SJCRH30 (cell line): Measurements from ENCODE around the gene ATF7. TPM values are rescaled to one million over a fixed set of nuclear protein-coding genes. Genes with fewer than 3 reads are reported as not detected.
A peak's percentile ranks its signal among the peaks of the same experiment; 100 is the strongest.
"Not testable (repeated sequence)": the region's sequence is repeated elsewhere in the genome, so short reads cannot be mapped to it uniquely, and the experiment has no call there.

Experiments
- DNase-seq, 2 experiments: peaks; one replicate each; pipeline ENCODE4 v3.0.0-alpha.2; 2015 to 2020
- H3K27ac ChIP-seq: fragments of 250-450 bp; sonication (Bioruptor Pico); 2 replicates; pipeline ENCODE4 v1.5.1; 2020; ENCODE audit warnings: mild to moderate bottlenecking, moderate library complexity
- H3K27me3 ChIP-seq: fragments of 250-450 bp; sonication (Bioruptor Pico); 2 replicates; pipeline ENCODE4 v1.5.1; 2020; ENCODE audit warnings: mild to moderate bottlenecking, moderate library complexity
- H3K36me3 ChIP-seq: fragments of 250-450 bp; sonication (Bioruptor Pico); 2 replicates; pipeline ENCODE4 v1.5.1; 2020; ENCODE audit warnings: mild to moderate bottlenecking, moderate library complexity
- H3K4me1 ChIP-seq: fragments of 250-450 bp; sonication (Bioruptor Pico); 2 replicates; pipeline ENCODE4 v1.5.1; 2020; ENCODE audit warnings: mild to moderate bottlenecking, moderate library complexity
- H3K4me3 ChIP-seq: fragments of 250-450 bp; sonication (Bioruptor Pico); 2 replicates; pipeline ENCODE4 v1.5.1; 2020; ENCODE audit warnings: mild to moderate bottlenecking, moderate library complexity
- H3K9me3 ChIP-seq: fragments of 250-450 bp; sonication (Bioruptor Pico); replicated peaks from 2 replicates; pipeline ENCODE4 v1.5.1; 2020; ENCODE audit warnings: mild to moderate bottlenecking, moderate library complexity
- total RNA-seq: library from RNA; depleted of rRNA; stranded (reverse); fragments of >200 nt; shearing (Covaris generic); gene quantifications from 2 replicates; pipeline ENCODE4 v1.2.3, GENCODE V29; 2014

Gene ATF7
- total RNA-seq, 1 experiment from 2014 or later: 13.3 TPM

- no peak for DNase-seq
- H3K4me1 ChIP-seq: no peaks in the 10 kb centered on the region
- H3K36me3 ChIP-seq: no peaks in the 10 kb centered on the region
- no peak overlapping the region for H3K4me3 ChIP-seq
- no peaks in the 10 kb centered on the region for H3K27me3 ChIP-seq
- no peaks in the 10 kb centered on the region for H3K9me3 ChIP-seq
- H3K27ac ChIP-seq: no peak overlapping the region
Measured at GRCh38 chr12:53575502-53576249, 50.5 kb downstream of the ATF7 start.

- Histone ChIP-seq H3K9me3 (no peaks in the 10 kb centered on the region), H3K4me1 (peaks cover 8% of the 10 kb centered on the region), H3K27me3 (no peaks in the 10 kb centered on the region), H3K27ac (no peak overlapping the region), H3K4me3 (no peak overlapping the region), H3K36me3 (no peaks in the 10 kb centered on the region)
- DNase-seq: no peak
Measured at GRCh38 chr12:53572134-53572758, 53.9 kb downstream of the ATF7 start.

GRCh38 chr12:53571295-53571694 is 54.9 kb downstream of the ATF7 start:
- no peaks in the 10 kb centered on the region for H3K9me3 ChIP-seq
- no peak overlapping the region for H3K27ac ChIP-seq
- DNase-seq: no peak
- H3K36me3 ChIP-seq: no peaks in the 10 kb centered on the region
- H3K4me1 ChIP-seq: peaks cover 8% of the 10 kb centered on the region
- H3K4me3 ChIP-seq: no peak overlapping the region
- H3K27me3 ChIP-seq: no peaks in the 10 kb centered on the region

GRCh38 chr12:53568809-53569557 is 57.2 kb downstream of the ATF7 start:
- Histone ChIP-seq H3K36me3 (no peaks in the 10 kb centered on the region), H3K27ac (peak overlapping the region; percentile 53), H3K4me1 (peaks cover 8% of the 10 kb centered on the region), H3K27me3 (no peaks in the 10 kb centered on the region), H3K9me3 (no peaks in the 10 kb centered on the region), H3K4me3 (no peak overlapping the region)
- DNase-seq: peak; percentile 36 to 55

GRCh38 chr12:53567961-53568808 is 58.0 kb downstream of the ATF7 start:
- H3K9me3 ChIP-seq: no peaks in the 10 kb centered on the region
- no peaks in the 10 kb centered on the region for H3K36me3 ChIP-seq
- no peaks in the 10 kb centered on the region for H3K27me3 ChIP-seq
- H3K4me3 ChIP-seq: no peak overlapping the region
- H3K4me1 ChIP-seq: peaks cover 8% of the 10 kb centered on the region
- peak overlapping the region; percentile 53 for H3K27ac ChIP-seq
- DNase-seq: no peak

GRCh38 chr12:53565376-53565775 is 60.8 kb downstream of the ATF7 start:
- H3K4me3 ChIP-seq, H3K27me3 ChIP-seq, H3K27ac ChIP-seq, H3K36me3 ChIP-seq, DNase-seq, H3K9me3 ChIP-seq: not testable (repeated sequence)
- peaks cover 14% of the 10 kb centered on the region for H3K4me1 ChIP-seq

GRCh38 chr12:53564941-53565340 is 61.2 kb downstream of the ATF7 start:
- H3K9me3 ChIP-seq: no peaks in the 10 kb centered on the region
- no peak overlapping the region for H3K4me3 ChIP-seq
- H3K36me3 ChIP-seq: no peaks in the 10 kb centered on the region
- peaks cover 14% of the 10 kb centered on the region for H3K4me1 ChIP-seq
- H3K27me3 ChIP-seq: no peaks in the 10 kb centered on the region
- no peak for DNase-seq
- no peak overlapping the region for H3K27ac ChIP-seq

- no peak for DNase-seq
- peaks cover 13% of the 10 kb centered on the region for H3K4me1 ChIP-seq
- no peak overlapping the region for H3K4me3 ChIP-seq
- no peaks in the 10 kb centered on the region for H3K9me3 ChIP-seq
- H3K27ac ChIP-seq: no peak overlapping the region
- H3K36me3 ChIP-seq: no peaks in the 10 kb centered on the region
- no peaks in the 10 kb centered on the region for H3K27me3 ChIP-seq
Measured at GRCh38 chr12:53564278-53564677, 61.9 kb downstream of the ATF7 start.

GRCh38 chr12:53563452-53564028 is 62.6 kb downstream of the ATF7 start:
- Histone ChIP-seq H3K4me3 (no peak overlapping the region), H3K27ac (no peak overlapping the region), H3K36me3 (no peaks in the 10 kb centered on the region), H3K9me3 (no peaks in the 10 kb centered on the region), H3K4me1 (peaks cover 6% of the 10 kb centered on the region; the same call in 1 of the 2 replicates), H3K27me3 (no peaks in the 10 kb centered on the region)
- DNase-seq: no peak

GRCh38 chr12:53561590-53561953 is 64.6 kb downstream of the ATF7 start:
- H3K27ac ChIP-seq: no peak overlapping the region
- DNase-seq: no peak
- H3K27me3 ChIP-seq: no peaks in the 10 kb centered on the region
- no peaks in the 10 kb centered on the region for H3K9me3 ChIP-seq
- no peak overlapping the region for H3K4me3 ChIP-seq
- peaks cover 6% of the 10 kb centered on the region; the same call in 1 of the 2 replicates for H3K4me1 ChIP-seq
- no peaks in the 10 kb centered on the region for H3K36me3 ChIP-seq

- Histone ChIP-seq H3K9me3 (no peaks in the 10 kb centered on the region), H3K4me3 (no peak overlapping the region), H3K27me3 (no peaks in the 10 kb centered on the region), H3K27ac (no peak overlapping the region), H3K4me1 (peaks cover 6% of the 10 kb centered on the region; the same call in 1 of the 2 replicates), H3K36me3 (no peaks in the 10 kb centered on the region)
- no peak for DNase-seq
Measured at GRCh38 chr12:53560912-53561589, 65.1 kb downstream of the ATF7 start.

- no peak overlapping the region for H3K4me3 ChIP-seq
- DNase-seq: no peak
- H3K27me3 ChIP-seq: no peaks in the 10 kb centered on the region
- no peak overlapping the region for H3K27ac ChIP-seq
- H3K36me3 ChIP-seq: no peaks in the 10 kb centered on the region
- H3K4me1 ChIP-seq: peaks cover 6% of the 10 kb centered on the region; the same call in 1 of the 2 replicates
- H3K9me3 ChIP-seq: no peaks in the 10 kb centered on the region
Measured at GRCh38 chr12:53560351-53560750, 65.8 kb downstream of the ATF7 start.

- no peak overlapping the region for H3K27ac ChIP-seq
- H3K4me3 ChIP-seq: no peak overlapping the region
- no peaks in the 10 kb centered on the region for H3K9me3 ChIP-seq
Measured at GRCh38 chr12:53558631-53559030, 67.6 kb downstream of the ATF7 start.

More at GRCh38 chr12:53558631-53559030, 67.6 kb downstream of the ATF7 start:
- Histone ChIP-seq H3K27me3 (no peaks in the 10 kb centered on the region), H3K4me1 (peaks cover 6% of the 10 kb centered on the region; the same call in 1 of the 2 replicates), H3K36me3 (no peaks in the 10 kb centered on the region)
- no peak for DNase-seq
